ENCODE results near the gene GNPTG. TPM values are rescaled to one million over a fixed set of nuclear protein-coding genes. Genes with fewer than 3 reads are reported as not detected.
A peak's percentile ranks its signal among the peaks of the same experiment; 100 is the strongest.
"Not testable (repeated sequence)": the region's sequence is repeated elsewhere in the genome, so short reads cannot be mapped to it uniquely, and the experiment has no call there.

GNPTG gene
- total RNA-seq, 1 donor from 2014 or later, result 59.9 TPM

GRCh38 chr16:1318268-1318545 lies 33.5 kb upstream of the GNPTG start:
- no peak for DNase-seq (ENCODE audit: low spot score)

DNA sequence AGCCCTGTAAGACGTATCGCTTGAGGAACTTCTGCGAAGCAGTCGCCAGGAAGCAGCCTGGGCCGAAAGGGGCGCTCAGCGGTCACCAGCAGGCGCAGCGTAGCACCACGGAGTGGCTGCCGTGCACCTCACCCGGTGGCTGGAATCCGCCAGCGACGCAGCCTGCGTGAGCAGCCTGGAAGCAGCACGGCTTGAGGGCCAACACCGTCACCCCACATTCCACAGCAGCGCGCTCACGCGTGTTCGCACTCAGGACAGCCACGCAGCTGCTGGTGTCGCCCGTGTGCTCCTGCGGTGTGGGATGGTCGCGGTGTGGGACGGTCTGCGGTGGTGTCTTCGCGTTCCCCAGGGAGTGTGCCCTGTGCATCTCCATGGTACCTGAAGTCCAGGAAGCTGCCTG lies 32.7 kb upstream of the GNPTG start:
- DNase-seq (ENCODE audit: low spot score), result no peak

GRCh38 chr16:1320097-1320496 lies 31.6 kb upstream of the GNPTG start:
- no peak for DNase-seq (ENCODE audit: low spot score)

- DNase-seq (ENCODE audit: low spot score), result no peak
These were observed 31.0 kb upstream of the GNPTG start for GRCh38 chr16:1320658-1321240.

- no peak for DNase-seq (ENCODE audit: low spot score)
These were observed 29.3 kb upstream of the GNPTG start for GRCh38 chr16:1322407-1322806.

GRCh38 chr16:1323296-1324239 lies 28.2 kb upstream of the GNPTG start:
- no peak for DNase-seq (ENCODE audit: low spot score)

DNA sequence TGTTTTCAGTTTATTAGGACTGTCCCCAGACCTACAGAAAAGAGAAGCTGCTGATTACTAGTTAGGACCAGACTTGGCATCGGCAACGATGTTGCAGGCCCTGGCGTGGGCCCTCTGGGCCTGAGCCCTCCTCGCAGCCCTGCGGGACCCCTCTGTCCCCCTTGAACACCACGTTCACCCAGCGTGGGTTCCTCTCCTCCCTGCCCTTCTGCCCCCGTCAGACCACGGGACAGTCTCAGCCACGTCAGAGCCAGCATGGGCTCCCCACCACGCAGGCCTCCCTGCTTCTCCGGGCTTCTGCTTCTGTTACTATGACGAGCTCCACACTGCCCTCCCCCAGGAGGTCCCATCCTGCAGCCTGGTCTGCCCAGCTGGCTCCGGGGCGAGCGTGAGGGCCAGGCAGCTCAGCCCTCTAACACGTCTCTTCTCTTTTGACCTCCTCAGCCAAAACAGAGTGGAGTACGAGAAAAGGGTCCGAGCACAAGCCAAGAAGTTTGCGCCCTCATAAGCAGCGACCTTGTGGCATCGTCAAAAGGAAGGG lies 27.4 kb upstream of the GNPTG start:
- DNase-seq (ENCODE audit: low spot score), result no peak

GRCh38 chr16:1325261-1325660 lies 26.5 kb upstream of the GNPTG start:
- DNase-seq (ENCODE audit: low spot score), result no peak

GRCh38 chr16:1325673-1326371 lies 25.9 kb upstream of the GNPTG start:
- no peak for DNase-seq (ENCODE audit: low spot score)

GRCh38 chr16:1326391-1326790 lies 25.3 kb upstream of the GNPTG start:
- DNase-seq (ENCODE audit: low spot score), result no peak

GRCh38 chr16:1326946-1327618 lies 24.6 kb upstream of the GNPTG start:
- DNase-seq (ENCODE audit: low spot score), result no peak

DNA sequence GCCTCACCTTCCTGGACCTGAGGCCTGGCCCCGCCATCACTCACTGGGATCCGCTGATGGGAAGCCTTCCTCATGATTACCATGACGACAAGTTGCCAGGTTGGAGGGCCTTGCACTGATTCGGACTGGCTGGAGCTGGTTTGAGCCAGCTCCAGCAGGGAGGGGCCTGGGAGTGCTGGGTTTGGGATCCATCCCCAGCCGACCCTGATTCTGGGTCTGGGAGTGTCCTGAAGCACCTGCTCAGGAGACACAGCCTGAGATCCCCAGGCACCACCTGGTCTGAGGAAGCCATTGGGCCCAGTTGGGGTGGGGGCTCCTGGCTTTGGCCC lies 24.1 kb upstream of the GNPTG start:
- no peak for DNase-seq (ENCODE audit: low spot score)

GRCh38 chr16:1328136-1328535 lies 23.6 kb upstream of the GNPTG start:
- not testable (repeated sequence) for DNase-seq (ENCODE audit: low spot score)

GRCh38 chr16:1328961-1329360 lies 22.8 kb upstream of the GNPTG start:
- not testable (repeated sequence) for DNase-seq (ENCODE audit: low spot score)

DNA sequence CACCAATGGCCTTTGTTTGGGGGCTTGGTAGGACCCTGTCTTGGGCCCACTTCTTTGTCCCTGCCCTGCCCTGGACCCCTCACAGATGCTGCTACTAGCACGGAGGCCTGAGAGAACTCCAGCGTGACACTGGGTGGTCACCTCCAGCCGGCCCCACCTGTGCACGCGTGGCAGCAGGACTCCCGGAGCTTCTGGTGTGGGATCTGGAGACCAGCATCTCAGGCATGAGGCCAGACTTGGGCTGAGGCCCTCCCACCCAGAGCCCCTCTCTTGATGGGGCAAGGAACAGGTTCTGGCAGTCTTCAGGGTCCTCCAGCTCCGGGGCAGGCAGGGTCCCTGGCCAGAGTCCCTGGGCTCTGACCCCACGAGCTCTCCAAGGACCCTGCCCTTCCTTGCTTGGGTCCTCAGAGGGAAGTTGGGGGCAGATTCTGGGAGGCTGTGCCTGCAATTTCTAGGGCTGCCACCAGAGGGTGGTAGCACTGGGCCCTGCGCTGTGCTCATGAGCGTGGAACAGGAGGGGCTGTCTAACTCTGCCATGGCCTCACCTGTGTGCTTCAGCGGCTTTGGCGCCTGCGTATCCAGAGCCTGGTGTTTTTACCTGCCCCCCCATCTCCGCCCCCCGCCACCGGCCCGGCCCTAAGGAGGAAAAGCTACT lies 21.3 kb upstream of the GNPTG start:
- DNase-seq (ENCODE audit: low spot score), result no peak

DNA sequence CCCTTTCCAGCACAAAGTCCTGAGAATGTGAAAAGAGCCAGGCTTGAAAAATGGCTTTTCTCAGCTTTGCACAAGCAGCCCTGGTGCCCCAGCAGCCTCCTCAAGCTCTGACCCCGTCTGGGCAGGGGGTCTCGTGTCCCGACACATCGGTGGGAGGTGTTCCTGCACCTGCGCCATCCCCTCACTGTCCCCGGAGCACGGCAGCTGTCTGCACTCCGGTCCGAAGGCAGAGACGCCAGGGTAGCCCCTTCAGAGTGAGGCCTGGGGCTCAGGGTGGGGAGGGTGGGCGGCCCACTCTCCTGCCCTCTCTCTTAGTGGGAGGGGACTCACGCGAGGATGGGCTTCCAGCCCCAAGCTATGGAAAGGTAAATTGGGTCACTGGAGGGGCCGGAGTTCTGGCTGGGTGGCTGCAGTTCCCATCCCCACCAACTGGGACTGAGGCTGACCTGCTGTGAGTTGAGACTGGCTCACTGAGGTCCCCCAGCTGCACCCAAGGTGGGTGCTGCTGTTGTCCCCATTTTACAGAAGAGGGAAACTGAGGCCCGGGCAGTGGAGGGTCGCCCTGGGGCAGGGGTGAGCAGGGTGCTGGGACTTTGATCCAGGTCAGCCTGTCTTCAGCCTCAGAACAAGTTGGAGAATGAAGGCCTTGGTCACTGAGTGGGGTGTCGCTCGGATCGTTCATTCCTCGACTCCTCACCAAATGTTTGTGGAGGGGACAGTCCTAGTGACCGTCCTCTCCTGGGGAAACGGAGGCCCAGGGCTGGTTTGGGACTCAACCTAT lies 20.6 kb upstream of the GNPTG start:
- DNase-seq (ENCODE audit: low spot score), result no peak

- DNase-seq (ENCODE audit: low spot score), result peak; percentile 74
These were observed 19.8 kb upstream of the GNPTG start for GRCh38 chr16:1331712-1332617.

- no peak for DNase-seq (ENCODE audit: low spot score)
These were observed 19.0 kb upstream of the GNPTG start for GRCh38 chr16:1332618-1333148.

- DNase-seq (ENCODE audit: low spot score), result no peak
These were observed 18.4 kb upstream of the GNPTG start, which contains the start of gene BAIAP3 for GRCh38 chr16:1333149-1333812. TSS of gene BAIAP3 (plus strand) at chr16:1333645. CDS start at chr16:1338550, 4,905 bp downstream.
